ENCODE results near the gene FAM72D. TPM values are rescaled to one million over a fixed set of nuclear protein-coding genes. Genes with fewer than 3 reads are reported as not detected.
"Not testable (repeated sequence)": the region's sequence is repeated elsewhere in the genome, so short reads cannot be mapped to it uniquely, and the experiment has no call there.

FAM72D gene
- polyA plus RNA-seq (2013, experiment 1 of 2) = 23.4 TPM
- polyA plus RNA-seq (2013, experiment 2 of 2) = 25.5 TPM

DNA sequence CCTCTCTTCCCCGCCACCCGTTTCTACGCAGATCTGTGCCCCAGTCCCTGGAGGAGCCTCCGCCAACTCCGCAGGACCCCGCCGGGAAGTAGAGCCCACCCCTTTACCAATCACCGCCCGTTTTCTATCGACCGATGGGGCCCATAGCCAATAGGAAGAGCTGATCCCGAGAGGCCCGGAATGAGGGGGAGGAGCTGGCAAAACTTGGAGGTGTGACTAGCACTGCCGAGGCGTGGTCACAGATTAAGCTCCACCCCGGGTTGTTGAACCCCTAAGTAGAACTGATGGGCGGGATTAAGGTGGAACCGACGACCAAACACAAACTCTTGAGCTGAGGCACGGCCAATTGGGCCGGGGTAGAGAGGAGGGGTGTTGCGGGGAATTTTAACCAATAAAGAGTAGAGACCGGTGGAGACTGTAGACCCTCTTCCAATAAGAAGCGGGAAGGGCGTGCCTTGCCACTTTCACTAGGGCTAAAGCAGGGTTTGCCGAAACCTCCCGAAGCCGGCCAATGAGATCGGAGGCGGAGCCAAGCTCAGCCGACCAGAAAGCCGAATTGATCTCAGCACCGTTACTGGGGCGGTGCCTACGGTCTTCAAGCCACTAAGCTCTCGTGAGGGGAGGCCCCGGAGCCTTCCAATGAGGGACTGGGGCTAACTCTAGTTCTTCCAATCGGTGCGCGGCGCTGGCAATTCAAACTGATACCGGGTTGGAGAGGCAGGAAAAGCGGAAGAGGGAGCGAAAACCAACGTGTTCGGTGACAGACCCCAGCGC is at the start of gene FAM72D, which contains the start of gene SRGAP2B:
TSS of gene FAM72D (plus strand) at position 691 of the 774 bp plus-strand sequence. CDS start 874 bp downstream, outside the sequence.
TSS of gene SRGAP2B (minus strand) at position 45 of the 774 bp plus-strand sequence. CDS start 2,427 bp downstream, outside the sequence.
- H3K4ac ChIP-seq (ENCODE audit: low read length); H3K9me3 ChIP-seq (replicated peaks in 1 of 2; ENCODE audit: control insufficient read depth in 2 of 2, insufficient read depth in 1 of 2, low read depth in 1 of 2, low read length in 2 of 2); H2BK12ac ChIP-seq (ENCODE audit: low read length); H3K18ac ChIP-seq (ENCODE audit: low read length); H2BK5ac ChIP-seq (ENCODE audit: low read length); H2AFZ ChIP-seq (ENCODE audit: low read length); H3K36me3 ChIP-seq (replicated peaks in 1 of 2; ENCODE audit: control insufficient read depth in 2 of 2, insufficient read depth in 2 of 2, low read length in 2 of 2); H3K27me3 ChIP-seq (ENCODE audit: control insufficient read depth in 3 of 3, insufficient read depth in 3 of 3, low read depth in 1 of 3, low read length in 3 of 3); H2BK120ac ChIP-seq (ENCODE audit: low read depth, low read length); H3K27ac ChIP-seq (replicated peaks; ENCODE audit: low read length); H3K4me1 ChIP-seq (ENCODE audit: control insufficient read depth in 2 of 2, insufficient read depth in 1 of 2, low read depth in 1 of 2, low read length in 2 of 2); DNase-seq (ENCODE audit: low spot score); H3K79me1 ChIP-seq (ENCODE audit: low read depth, low read length); H3K4me2 ChIP-seq (ENCODE audit: insufficient read depth, low read length, poor library complexity, severe bottlenecking); H3K14ac ChIP-seq (ENCODE audit: low read length); H4K8ac ChIP-seq (ENCODE audit: low read depth, low read length); H2BK15ac ChIP-seq (ENCODE audit: low read length); H2AK5ac ChIP-seq (ENCODE audit: low read depth, low read length); H3K23ac ChIP-seq (ENCODE audit: low read depth, low read length, poor library complexity); H4K91ac ChIP-seq (ENCODE audit: low read depth, low read length, poor library complexity); H3K9ac ChIP-seq (ENCODE audit: low read depth, low read length, poor library complexity): not testable (repeated sequence)
- WGBS, 2 donors (ENCODE audit: extremely low coverage in 2 of 2, insufficient read length in 2 of 2, insufficient replicate concordance in 1 of 2) = no CpG with 5 or more reads among the region's 47 CpGs
- peak within 1 kb of the TSS; percentile 48 to 77 for H3K4me3 ChIP-seq (ENCODE audit: low read length in 2 of 2)

DNA sequence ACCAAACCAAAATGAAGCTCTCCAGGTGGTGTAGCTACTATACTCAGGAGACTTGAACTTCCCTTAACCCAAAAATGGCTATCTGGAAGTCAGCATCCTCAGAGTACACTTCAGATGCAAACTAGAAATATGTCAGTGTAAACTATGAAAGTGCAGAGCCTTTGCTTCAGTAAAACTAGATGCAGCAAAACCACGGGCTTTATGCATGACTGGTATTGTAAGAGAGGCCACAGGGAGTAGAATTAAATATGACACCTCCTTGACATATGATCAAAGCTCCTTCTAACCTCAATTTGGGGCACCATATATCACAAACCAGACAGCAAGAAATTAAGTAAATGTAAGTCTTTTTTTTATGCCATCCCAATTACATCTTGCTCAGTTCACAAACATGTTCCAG is 48.2 kb upstream of the FAM72D start:
- not testable (repeated sequence) for H2AK5ac ChIP-seq (ENCODE audit: low read depth, low read length); H4K91ac ChIP-seq (ENCODE audit: low read depth, low read length, poor library complexity); H3K79me1 ChIP-seq (ENCODE audit: low read depth, low read length); H3K36me3 ChIP-seq (replicated peaks in 1 of 2; ENCODE audit: control insufficient read depth in 2 of 2, insufficient read depth in 2 of 2, low read length in 2 of 2); H2BK5ac ChIP-seq (ENCODE audit: low read length); DNase-seq (ENCODE audit: low spot score); H3K14ac ChIP-seq (ENCODE audit: low read length); H2BK120ac ChIP-seq (ENCODE audit: low read depth, low read length); H3K4me1 ChIP-seq (ENCODE audit: control insufficient read depth in 2 of 2, insufficient read depth in 1 of 2, low read depth in 1 of 2, low read length in 2 of 2); H3K4me3 ChIP-seq (ENCODE audit: low read length in 2 of 2); H3K18ac ChIP-seq (ENCODE audit: low read length); H3K4ac ChIP-seq (ENCODE audit: low read length); H4K8ac ChIP-seq (ENCODE audit: low read depth, low read length); H3K27ac ChIP-seq (replicated peaks; ENCODE audit: low read length); H2AFZ ChIP-seq (ENCODE audit: low read length); H3K4me2 ChIP-seq (ENCODE audit: insufficient read depth, low read length, poor library complexity, severe bottlenecking); H2BK15ac ChIP-seq (ENCODE audit: low read length); H3K9ac ChIP-seq (ENCODE audit: low read depth, low read length, poor library complexity); H3K9me3 ChIP-seq (replicated peaks in 1 of 2; ENCODE audit: control insufficient read depth in 2 of 2, insufficient read depth in 1 of 2, low read depth in 1 of 2, low read length in 2 of 2); H3K27me3 ChIP-seq (ENCODE audit: control insufficient read depth in 3 of 3, insufficient read depth in 3 of 3, low read depth in 1 of 3, low read length in 3 of 3); H2BK12ac ChIP-seq (ENCODE audit: low read length); H3K23ac ChIP-seq (ENCODE audit: low read depth, low read length, poor library complexity)
- WGBS, 2 donors (ENCODE audit: extremely low coverage in 2 of 2, insufficient read length in 2 of 2, insufficient replicate concordance in 1 of 2) = no CpG with 5 or more reads among the region's 1 CpG

DNA sequence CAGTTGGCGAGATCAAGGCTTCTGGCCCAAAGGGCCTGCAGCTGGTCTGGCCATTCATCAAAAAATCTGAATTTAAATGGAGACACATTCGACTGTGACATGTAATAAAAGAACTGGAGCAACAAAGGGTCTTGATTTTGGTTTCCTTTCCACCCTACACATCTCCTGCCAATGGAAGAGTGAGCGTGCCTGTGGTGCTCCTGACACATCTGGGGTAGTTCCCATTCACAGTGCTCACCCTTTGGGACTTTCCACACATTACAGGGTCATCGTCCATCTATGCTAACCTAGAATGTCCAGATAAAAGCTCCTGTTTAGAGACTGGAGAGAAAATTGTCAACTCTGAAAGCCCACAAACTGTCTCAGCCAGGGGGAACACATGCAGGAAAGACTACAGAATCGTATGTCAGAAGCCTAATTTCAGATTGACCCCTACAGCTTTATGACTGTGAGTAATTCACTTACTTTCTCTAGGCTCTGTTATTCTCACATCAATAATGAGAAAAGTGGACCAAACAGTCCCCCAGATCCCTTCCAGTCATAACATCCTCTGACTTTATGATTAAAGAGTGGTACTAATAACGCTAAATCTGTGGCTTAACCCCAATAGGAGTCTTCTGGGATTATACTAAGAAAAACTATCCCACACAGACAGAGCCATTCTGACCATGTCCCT is 47.5 kb upstream of the FAM72D start:
- H3K4me1 ChIP-seq (ENCODE audit: control insufficient read depth in 2 of 2, insufficient read depth in 1 of 2, low read depth in 1 of 2, low read length in 2 of 2); H2BK5ac ChIP-seq (ENCODE audit: low read length); H2AK5ac ChIP-seq (ENCODE audit: low read depth, low read length); H3K14ac ChIP-seq (ENCODE audit: low read length); H3K23ac ChIP-seq (ENCODE audit: low read depth, low read length, poor library complexity); H2BK15ac ChIP-seq (ENCODE audit: low read length); H3K18ac ChIP-seq (ENCODE audit: low read length); H3K9me3 ChIP-seq (replicated peaks in 1 of 2; ENCODE audit: control insufficient read depth in 2 of 2, insufficient read depth in 1 of 2, low read depth in 1 of 2, low read length in 2 of 2); H3K4ac ChIP-seq (ENCODE audit: low read length); H2AFZ ChIP-seq (ENCODE audit: low read length); H3K4me2 ChIP-seq (ENCODE audit: insufficient read depth, low read length, poor library complexity, severe bottlenecking); DNase-seq (ENCODE audit: low spot score); H3K9ac ChIP-seq (ENCODE audit: low read depth, low read length, poor library complexity); H4K91ac ChIP-seq (ENCODE audit: low read depth, low read length, poor library complexity); H3K27me3 ChIP-seq (ENCODE audit: control insufficient read depth in 3 of 3, insufficient read depth in 3 of 3, low read depth in 1 of 3, low read length in 3 of 3); H3K79me1 ChIP-seq (ENCODE audit: low read depth, low read length); H2BK120ac ChIP-seq (ENCODE audit: low read depth, low read length); H3K27ac ChIP-seq (replicated peaks; ENCODE audit: low read length); H3K4me3 ChIP-seq (ENCODE audit: low read length in 2 of 2); H3K36me3 ChIP-seq (replicated peaks in 1 of 2; ENCODE audit: control insufficient read depth in 2 of 2, insufficient read depth in 2 of 2, low read length in 2 of 2); H2BK12ac ChIP-seq (ENCODE audit: low read length); H4K8ac ChIP-seq (ENCODE audit: low read depth, low read length): not testable (repeated sequence)
- no CpG with 5 or more reads among the region's 6 CpGs for WGBS, 2 donors (ENCODE audit: extremely low coverage in 2 of 2, insufficient read length in 2 of 2, insufficient replicate concordance in 1 of 2)

All from neuronal stem cell (in vitro differentiated cells).